A549 (cell line): ENCODE measurements around the gene RAB15. TPM values are rescaled to one million over a fixed set of nuclear protein-coding genes. Genes with fewer than 3 reads are reported as not detected.
A peak's percentile ranks its signal among the peaks of the same experiment; 100 is the strongest.

Experiments
- ATAC-seq, 2 experiments: fragments of 200-7000 bp in 1 of 2; fragments of >200 bp in 1 of 2; cut with Nextera tagmentation in 1 of 2; cut with Tn5 transposase in 1 of 2; 3 replicates each; pipeline versions ENCODE4 v1.8.0 to v1.9.1; 2018 to 2020; ENCODE audit warnings: mild to moderate bottlenecking in 1 of 2, moderate library complexity in 1 of 2
- CTCF ChIA-PET: fragments of 300-600 bp; sonication (Branson Sonifier 250); formaldehyde crosslinking; extraction: SDS; loops from one replicate; lab custom pipeline; 2021; ENCODE audit warnings: antibody characterized with exemption, inconsistent platforms; lab: Yijun Ruan, JAX
- POLR2A ChIA-PET: fragments of 350-600 bp; formaldehyde crosslinking; extraction: SDS; loops from one replicate; lab custom pipeline; 2021; ENCODE audit warnings: antibody characterized with exemption, inconsistent platforms; lab: Yijun Ruan, JAX
- DNase-seq, 2 experiments: peaks; one replicate each; pipeline versions ENCODE4 v3.0.0 to v3.0.0-alpha.2; 2011 to 2016; ENCODE audit warnings: low read depth in 1 of 2, low spot score in 1 of 2
- FAIRE-seq: peaks from 2 replicates; lab custom pipeline; 2011; peaks lifted over from hg19 to GRCh38; lab: Jason Lieb, UNC
- H3K27ac ChIP-seq, 2 experiments: fragments of >200 bp; sonication (Bioruptor Twin); formaldehyde crosslinking; 3 replicates each; pipeline ENCODE4 v1.5.1; 2016 to 2017
- H3K4me1 ChIP-seq: fragments of >200 bp; sonication (Bioruptor Twin); formaldehyde crosslinking; 3 replicates; pipeline ENCODE4 v1.6.1; 2016
- H3K4me2 ChIP-seq: fragments of >200 bp; sonication (Bioruptor Twin); formaldehyde crosslinking; 3 replicates; pipeline ENCODE4 v1.6.1; 2016
- H3K4me3 ChIP-seq: fragments of >200 bp; sonication (Bioruptor Twin); formaldehyde crosslinking; 3 replicates; pipeline ENCODE4 v1.5.1; 2016
- H3K9me3 ChIP-seq: fragments of >200 bp; sonication (Bioruptor Twin); formaldehyde crosslinking; 3 replicates; pipeline ENCODE4 v1.6.1; 2016
- BCL3 ChIP-seq: fragments of >200 bp; sonication (Bioruptor Twin); formaldehyde crosslinking; IDR thresholded peaks from 3 replicates; pipeline ENCODE4 v1.6.1; 2016
- BHLHE40 ChIP-seq: IDR thresholded peaks from 2 replicates; pipeline ENCODE4 v1.6.1; 2012; ENCODE audit warnings: low read depth, low read length, inconsistent platforms
- CBX8 ChIP-seq: fragments of 200-600 bp; sonication (generic); IDR thresholded peaks from 2 replicates; pipeline ENCODE4 v1.6.1; 2016
- CHD2 ChIP-seq: fragments of 150-350 bp; IDR thresholded peaks from 2 replicates; pipeline ENCODE4 v1.6.1; 2014; ENCODE audit warnings: low read length; ENCODE audit not compliant: partially characterized antibody
- EHMT2 ChIP-seq: fragments of 200-600 bp; sonication (generic); IDR thresholded peaks from 2 replicates; pipeline ENCODE4 v1.6.1; 2016; ENCODE audit warnings: antibody characterized with exemption, low read depth, mild to moderate bottlenecking, moderate library complexity
- ELK1 ChIP-seq: fragments of 150-350 bp; IDR thresholded peaks from 2 replicates; pipeline ENCODE4 v1.6.1; 2014; ENCODE audit warnings: low read depth, mild to moderate bottlenecking, low read length
- FOXS1 ChIP-seq: fragments of 250-450 bp; sonication (Bioruptor Pico); IDR thresholded peaks from 2 replicates; pipeline ENCODE4 v1.5.0; 2020; ENCODE audit warnings: mild to moderate bottlenecking, moderate library complexity
- HOXA7 ChIP-seq: fragments of 250-450 bp; sonication (Bioruptor Pico); IDR thresholded peaks from 2 replicates; pipeline ENCODE4 v1.5.0; 2020; ENCODE audit warnings: mild to moderate bottlenecking, moderate library complexity
- HOXB5 ChIP-seq: fragments of 250-450 bp; sonication (Bioruptor Pico); IDR thresholded peaks from 2 replicates; pipeline ENCODE4 v1.5.0; 2020; ENCODE audit warnings: mild to moderate bottlenecking, moderate library complexity
- JUN ChIP-seq, 2 experiments: fragments of >200 bp; sonication (Bioruptor Twin); formaldehyde crosslinking; IDR thresholded peaks; 2 replicates in 1 of 2; 3 replicates in 1 of 2; pipeline ENCODE4 v1.6.1; 2016 to 2017
- KDM5A ChIP-seq: fragments of 200-600 bp; sonication (generic); IDR thresholded peaks from 2 replicates; pipeline ENCODE4 v1.6.1; 2016; ENCODE audit warnings: antibody characterized with exemption, mild to moderate bottlenecking
- MAX ChIP-seq: IDR thresholded peaks from 2 replicates; pipeline ENCODE4 v1.6.1; 2012
- MAZ ChIP-seq: fragments of 150-350 bp; IDR thresholded peaks from 2 replicates; pipeline ENCODE4 v1.6.1; 2014; ENCODE audit warnings: antibody characterized with exemption, low read depth, low read length, borderline replicate concordance
- MYC ChIP-seq: IDR thresholded peaks from 2 replicates; pipeline ENCODE4 v1.6.1; 2012; ENCODE audit warnings: mild to moderate bottlenecking, inconsistent platforms, low read length, improper control_type of control experiment, borderline replicate concordance
- NFE2L2 ChIP-seq: fragments of 150-350 bp; conservative IDR thresholded peaks from 2 replicates; pipeline ENCODE4 v1.6.1; 2014; ENCODE audit warnings: low read length
- NPAS2 ChIP-seq: fragments of 250-450 bp; sonication (Bioruptor Pico); IDR thresholded peaks from 2 replicates; pipeline ENCODE4 v1.8.0; 2022; ENCODE audit warnings: mild to moderate bottlenecking, moderate library complexity, borderline replicate concordance
- NR3C1 ChIP-seq: fragments of >200 bp; sonication (Bioruptor Twin); formaldehyde crosslinking; IDR thresholded peaks from 3 replicates; pipeline ENCODE4 v1.6.1; 2017
- PHF8 ChIP-seq: fragments of 200-600 bp; sonication (generic); IDR thresholded peaks from 2 replicates; pipeline ENCODE4 v1.6.1; 2016; ENCODE audit warnings: low read depth, mild to moderate bottlenecking, antibody characterized with exemption, moderate library complexity, borderline replicate concordance
- POLR2A ChIP-seq: IDR thresholded peaks from 2 replicates; pipeline ENCODE4 v1.6.1; 2012; ENCODE audit warnings: mild to moderate bottlenecking, low read length
- RAD21 ChIP-seq, 2 experiments: fragments of >200 bp in 1 of 2; sonication (Bioruptor Twin) in 1 of 2; formaldehyde crosslinking in 1 of 2; IDR thresholded peaks in 1 of 2; conservative IDR thresholded peaks in 1 of 2; 2 replicates in 1 of 2; 3 replicates in 1 of 2; pipeline ENCODE4 v1.6.1; 2012 to 2018; ENCODE audit warnings: inconsistent platforms in 1 of 2
- RCOR1 ChIP-seq: fragments of 150-350 bp; IDR thresholded peaks from 2 replicates; pipeline ENCODE4 v1.6.1; 2014; ENCODE audit warnings: antibody characterized with exemption, low read length, low read depth
- SMC3 ChIP-seq: fragments of >200 bp; sonication (Bioruptor Twin); formaldehyde crosslinking; IDR thresholded peaks from 3 replicates; pipeline ENCODE4 v1.6.1; 2018; ENCODE audit warnings: inconsistent platforms
- TFCP2L1 ChIP-seq: fragments of 250-450 bp; sonication (Bioruptor Pico); IDR thresholded peaks from 2 replicates; pipeline ENCODE4 v1.5.0; 2021; ENCODE audit warnings: mild to moderate bottlenecking
- ZNF302 ChIP-seq: fragments of 250-450 bp; sonication (Bioruptor Pico); IDR thresholded peaks from 2 replicates; pipeline ENCODE4 v1.9.0; 2021; ENCODE audit warnings: inconsistent platforms, mild to moderate bottlenecking, moderate library complexity
- WGBS: methylation state at CpG from one replicate; pipeline ENCODE4 v1.1.6; 2017; ENCODE audit errors: missing lambda C conversion rate; 5-methylcytosine and 5-hydroxymethylcytosine counted together
- polyA plus RNA-seq, 4 experiments: library from polyadenylated mRNA; depleted of rRNA in 3 of 4; stranded (reverse); fragments of >200 nt; fragmentation: RNase III in 1 of 4; extraction: RNeasy Plus Mini Kit Qiagen cat#74134 plus additional on column Dnase treatment in 1 of 4; gene quantifications; 2 replicates in 3 of 4; 3 replicates in 1 of 4; pipeline ENCODE4 v1.2.3, GENCODE V29; 2011 to 2017
- TF ChIP-seq, protein P1 (sequence below): fragments of 250-450 bp; sonication (Bioruptor Pico); IDR thresholded peaks from 2 replicates; pipeline ENCODE4 v1.5.0; 2021; ENCODE audit warnings: mild to moderate bottlenecking, moderate library complexity, borderline replicate concordance
- TF ChIP-seq, protein P2 (sequence below): fragments of 200-600 bp; sonication (generic); IDR thresholded peaks from 2 replicates; pipeline ENCODE4 v1.6.1; 2016; ENCODE audit warnings: antibody characterized with exemption, mild to moderate bottlenecking, moderate library complexity

The RAB15 gene
- polyA plus RNA-seq, 2 of the 4 experiments (the other 2 are of a cell fraction), result 32.2 to 35.1 TPM

DNA sequence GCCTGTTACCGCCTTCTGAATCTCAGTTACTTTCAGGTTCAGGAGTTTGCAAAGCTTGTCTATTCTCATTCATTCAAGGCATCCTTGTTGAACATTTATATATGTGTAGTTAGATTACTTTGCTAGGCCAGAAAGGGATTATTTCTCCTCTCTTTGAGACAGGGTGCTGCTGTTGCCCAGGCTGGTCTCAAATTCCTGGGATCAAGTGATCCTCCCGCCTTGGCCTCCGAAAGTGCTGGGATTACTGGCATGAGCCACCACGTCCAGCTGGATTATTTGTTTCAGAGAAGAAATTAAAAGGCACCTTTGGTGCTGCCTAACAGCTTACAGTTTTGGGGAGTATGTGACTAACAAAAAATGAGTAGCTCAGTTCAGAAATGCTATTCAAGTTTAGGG lies 57.1 kb downstream of the RAB15 start:
- TF ChIP-seq, protein P1, sequence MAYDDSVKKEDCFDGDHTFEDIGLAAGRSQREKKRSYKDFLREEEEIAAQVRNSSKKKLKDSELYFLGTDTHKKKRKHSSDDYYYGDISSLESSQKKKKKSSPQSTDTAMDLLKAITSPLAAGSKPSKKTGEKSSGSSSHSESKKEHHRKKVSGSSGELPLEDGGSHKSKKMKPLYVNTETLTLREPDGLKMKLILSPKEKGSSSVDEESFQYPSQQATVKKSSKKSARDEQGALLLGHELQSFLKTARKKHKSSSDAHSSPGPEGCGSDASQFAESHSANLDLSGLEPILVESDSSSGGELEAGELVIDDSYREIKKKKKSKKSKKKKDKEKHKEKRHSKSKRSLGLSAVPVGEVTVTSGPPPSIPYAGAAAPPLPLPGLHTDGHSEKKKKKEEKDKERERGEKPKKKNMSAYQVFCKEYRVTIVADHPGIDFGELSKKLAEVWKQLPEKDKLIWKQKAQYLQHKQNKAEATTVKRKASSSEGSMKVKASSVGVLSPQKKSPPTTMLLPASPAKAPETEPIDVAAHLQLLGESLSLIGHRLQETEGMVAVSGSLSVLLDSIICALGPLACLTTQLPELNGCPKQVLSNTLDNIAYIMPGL (CRISPR knock-in tag), result no peak
- no peak for TF ChIP-seq FOXS1 (CRISPR knock-in tag)
- no peak for TF ChIP-seq SMC3
- TF ChIP-seq MAZ, result no peak
- no peak for TF ChIP-seq HOXA7 (CRISPR knock-in tag)
- no peak for TF ChIP-seq MAX
- TF ChIP-seq MYC, result no peak
- no peak for TF ChIP-seq ELK1
- TF ChIP-seq TFCP2L1 (CRISPR knock-in tag), result no peak
- no peak for TF ChIP-seq BHLHE40
- TF ChIP-seq ZNF302 (CRISPR knock-in tag), result no peak
- TF ChIP-seq HOXB5, result no peak
- TF ChIP-seq CBX8, result no peak
- no peak for TF ChIP-seq RAD21 (conservative IDR thresholded peaks at IDR 0.05 in 1 of 2, IDR thresholded peaks at IDR 0.05 in 1 of 2)
- TF ChIP-seq, protein P2, sequence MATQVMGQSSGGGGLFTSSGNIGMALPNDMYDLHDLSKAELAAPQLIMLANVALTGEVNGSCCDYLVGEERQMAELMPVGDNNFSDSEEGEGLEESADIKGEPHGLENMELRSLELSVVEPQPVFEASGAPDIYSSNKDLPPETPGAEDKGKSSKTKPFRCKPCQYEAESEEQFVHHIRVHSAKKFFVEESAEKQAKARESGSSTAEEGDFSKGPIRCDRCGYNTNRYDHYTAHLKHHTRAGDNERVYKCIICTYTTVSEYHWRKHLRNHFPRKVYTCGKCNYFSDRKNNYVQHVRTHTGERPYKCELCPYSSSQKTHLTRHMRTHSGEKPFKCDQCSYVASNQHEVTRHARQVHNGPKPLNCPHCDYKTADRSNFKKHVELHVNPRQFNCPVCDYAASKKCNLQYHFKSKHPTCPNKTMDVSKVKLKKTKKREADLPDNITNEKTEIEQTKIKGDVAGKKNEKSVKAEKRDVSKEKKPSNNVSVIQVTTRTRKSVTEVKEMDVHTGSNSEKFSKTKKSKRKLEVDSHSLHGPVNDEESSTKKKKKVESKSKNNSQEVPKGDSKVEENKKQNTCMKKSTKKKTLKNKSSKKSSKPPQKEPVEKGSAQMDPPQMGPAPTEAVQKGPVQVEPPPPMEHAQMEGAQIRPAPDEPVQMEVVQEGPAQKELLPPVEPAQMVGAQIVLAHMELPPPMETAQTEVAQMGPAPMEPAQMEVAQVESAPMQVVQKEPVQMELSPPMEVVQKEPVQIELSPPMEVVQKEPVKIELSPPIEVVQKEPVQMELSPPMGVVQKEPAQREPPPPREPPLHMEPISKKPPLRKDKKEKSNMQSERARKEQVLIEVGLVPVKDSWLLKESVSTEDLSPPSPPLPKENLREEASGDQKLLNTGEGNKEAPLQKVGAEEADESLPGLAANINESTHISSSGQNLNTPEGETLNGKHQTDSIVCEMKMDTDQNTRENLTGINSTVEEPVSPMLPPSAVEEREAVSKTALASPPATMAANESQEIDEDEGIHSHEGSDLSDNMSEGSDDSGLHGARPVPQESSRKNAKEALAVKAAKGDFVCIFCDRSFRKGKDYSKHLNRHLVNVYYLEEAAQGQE, result no peak
- no peak for TF ChIP-seq CHD2
- no peak for TF ChIP-seq NR3C1
- TF ChIP-seq JUN (IDR thresholded peaks at IDR 0.05), result no peak
- no peak for TF ChIP-seq NPAS2
- TF ChIP-seq, all 56 proteins: peak for 0
- ATAC-seq (no peak), FAIRE-seq (no peak), DNase-seq (no peak)
- Histone ChIP-seq H3K4me2 (peak overlapping the region; percentile 80), H3K9me3 (no peaks in the 10 kb centered on the region), H3K4me3 (peak overlapping the region; percentile 98), H3K4me1 (peaks cover 35% of the 10 kb centered on the region), H3K27ac (peak overlapping the region; percentile 89 to 99)
- 6% methylated on average over 4 of the region's 4 CpGs for WGBS
- POLR2A ChIA-PET, result interaction anchor here (0.6 to 1.2 kb wide), 9 partner anchors 10 to 527 kb away, joined by 3 to 10 read pairs (median 4); partner anchors contain the start of genes FNTB and MTHFD1
- CTCF ChIA-PET, result interaction anchor here (0.6 to 2.0 kb wide), 9 partner anchors 10 to 249 kb away, joined by 3 to 7 read pairs (median 3); no protein-coding TSS in a partner anchor

DNA sequence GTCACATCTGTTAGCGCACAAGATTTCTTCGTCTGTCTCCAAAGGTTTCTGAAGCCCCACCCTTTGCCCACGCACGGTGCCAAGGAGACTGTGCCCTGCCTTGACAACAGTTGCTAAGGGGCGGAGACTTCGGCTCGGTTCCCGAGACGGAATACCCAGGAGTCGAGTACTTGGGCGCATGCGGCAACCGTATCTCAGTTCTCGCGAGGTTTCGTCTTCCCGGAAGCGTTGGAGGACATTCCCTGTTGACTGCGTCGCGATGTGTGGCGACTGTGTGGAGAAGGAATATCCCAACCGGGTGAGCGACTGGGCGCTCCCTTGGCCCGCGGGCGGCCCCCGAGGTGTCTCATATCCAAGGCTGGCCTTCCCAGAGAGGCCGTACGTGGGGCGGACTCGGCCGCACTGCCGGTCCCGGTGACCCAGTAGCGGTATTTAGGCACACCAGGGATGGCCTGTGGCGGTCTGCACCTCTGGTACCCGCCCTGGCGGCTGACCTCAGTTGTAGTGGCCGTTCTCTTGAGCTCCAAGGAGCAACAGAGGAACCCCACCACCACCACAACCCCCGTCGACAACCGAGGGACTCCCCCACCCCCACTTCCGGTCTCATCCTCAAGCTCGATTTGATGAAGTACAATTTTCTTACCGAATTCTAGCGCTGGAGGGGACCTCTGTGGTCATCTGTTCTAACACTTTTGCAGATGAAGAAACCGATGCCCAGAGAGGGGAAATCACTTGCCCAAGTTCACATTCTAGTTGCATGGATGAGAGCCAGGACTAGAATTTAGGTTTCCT lies 57.7 kb downstream of the RAB15 start, which contains the start of gene CHURC1:
TSS of gene CHURC1 (plus strand) at position 219 of the 792 bp plus-strand sequence. CDS start at position 260, 41 bp downstream.
- Histone ChIP-seq H3K27ac (peak within 1 kb of the TSS; percentile 89 to 99), H3K4me2 (peak within 1 kb of the TSS; percentile 82), H3K4me3 (peak within 1 kb of the TSS; percentile 98), H3K9me3 (no peaks in the 10 kb centered on the region), H3K4me1 (peaks cover 30% of the 10 kb centered on the region)
- FAIRE-seq (peak; percentile 96), ATAC-seq (peak; percentile 97 to 99), DNase-seq (peak; percentile 92 to 99)
- ChIA-PET POLR2A (interaction anchor here (0.6 to 1.2 kb wide), 10 partner anchors 10 to 526 kb away, joined by 3 to 10 read pairs (median 4); partner anchors contain the start of genes FNTB and MTHFD1), CTCF (interaction anchor here (0.9 to 2.0 kb wide), 9 partner anchors 10 to 244 kb away, joined by 3 to 7 read pairs (median 3); no protein-coding TSS in a partner anchor)
- WGBS, result 1% methylated on average over 36 of the region's 49 CpGs
- TF ChIP-seq BCL3 (peak; percentile 85), CHD2 (peak; percentile 92), RAD21 (conservative IDR thresholded peaks at IDR 0.05 in 1 of 2, IDR thresholded peaks at IDR 0.05 in 1 of 2) (no peak), RCOR1 (no peak), PHF8 (peak; percentile 98), NPAS2 (no peak), MYC (no peak), FOXS1 (CRISPR knock-in tag) (no peak), JUN (IDR thresholded peaks at IDR 0.05) (peak; percentile 65 to 88; a peak in 3 of 5 replicates), NFE2L2 (no peak), KDM5A (peak; percentile 41), EHMT2 (no peak), POLR2A (peak; percentile 89), MAX (peak; percentile 43; the same call in 1 of the 2 replicates), HOXA7 (CRISPR knock-in tag) (no peak)
